Testis (tissue), 3 donors: ENCODE measurements around the gene CPA1. TPM values are rescaled to one million over a fixed set of nuclear protein-coding genes. Genes with fewer than 3 reads are reported as not detected.

ENCODE experiments used
- DNase-seq: peaks from one replicate; pipeline ENCODE4 v3.0.0-alpha.2; 2019
- H3K27ac ChIP-seq, 2 donors: fragments of 200-600 bp; sonication (generic); one replicate each; pipeline ENCODE4 v1.5.1; 2019
- H3K27me3 ChIP-seq: fragments of 200-600 bp; sonication (generic); one replicate; pipeline ENCODE4 v1.5.1; 2019
- H3K36me3 ChIP-seq: fragments of 200-600 bp; sonication (generic); one replicate; pipeline ENCODE4 v1.5.1; 2017; ENCODE audit warnings: low read depth; ENCODE audit errors: missing control alignments
- H3K4me1 ChIP-seq: fragments of 200-600 bp; sonication (generic); one replicate; pipeline ENCODE4 v1.5.1; 2019
- H3K4me3 ChIP-seq, 2 donors: fragments of 200-600 bp; sonication (generic); one replicate each; pipeline ENCODE4 v1.5.1; 2017 to 2019
- H3K9me3 ChIP-seq: fragments of 200-600 bp; sonication (generic); one replicate; pipeline ENCODE4 v1.5.1; 2017
- CTCF ChIP-seq, 3 experiments: fragments of 450-650 bp in 2 of 3; fragments of 200-600 bp in 1 of 3; sonication (generic) in 1 of 3; IDR thresholded peaks; one replicate each; pipeline ENCODE4 v1.5.1; 2016 to 2019; ENCODE audit warnings: antibody characterized with exemption in 3 of 3, mild to moderate bottlenecking in 2 of 3, moderate library complexity in 1 of 3
- POLR2A ChIP-seq: fragments of 450-650 bp; IDR thresholded peaks from one replicate; pipeline ENCODE4 v1.6.1; 2017; ENCODE audit warnings: antibody characterized with exemption, mild to moderate bottlenecking, moderate library complexity
- WGBS, 2 donors: methylation state at CpG; one replicate each; pipeline ENCODE4 v1.1.5; 2018; 5-methylcytosine and 5-hydroxymethylcytosine counted together
- intact Hi-C: fragments of 100-400 bp; cut with DNase I; formaldehyde crosslinking; loops from one replicate; pipeline ENCODE4 v1.15.1; 2023; ENCODE audit warnings: low total_unique reads
- polyA plus RNA-seq: library from polyadenylated mRNA; stranded (reverse); fragments of 350-450 nt; fragmentation: Illumina TruSeq; extraction: RNeasy Lipid Tissue Mini Kit (QIAGEN cat#74804); gene quantifications from one replicate; pipeline ENCODE4 v1.2.3, GENCODE V29; 2014; ENCODE audit warnings: low read depth, low replicate concordance; ENCODE audit not compliant: insufficient read depth
- total RNA-seq, 2 donors: library from RNA; depleted of rRNA; stranded (reverse); fragments of >200 nt; gene quantifications; one replicate each; pipeline ENCODE4 v1.2.3, GENCODE V29; 2016

CPA1 gene
- total and polyA plus RNA-seq, 3 donors from 2014 or later = 2.5 to 3.9 (median 3.0) TPM

DNA sequence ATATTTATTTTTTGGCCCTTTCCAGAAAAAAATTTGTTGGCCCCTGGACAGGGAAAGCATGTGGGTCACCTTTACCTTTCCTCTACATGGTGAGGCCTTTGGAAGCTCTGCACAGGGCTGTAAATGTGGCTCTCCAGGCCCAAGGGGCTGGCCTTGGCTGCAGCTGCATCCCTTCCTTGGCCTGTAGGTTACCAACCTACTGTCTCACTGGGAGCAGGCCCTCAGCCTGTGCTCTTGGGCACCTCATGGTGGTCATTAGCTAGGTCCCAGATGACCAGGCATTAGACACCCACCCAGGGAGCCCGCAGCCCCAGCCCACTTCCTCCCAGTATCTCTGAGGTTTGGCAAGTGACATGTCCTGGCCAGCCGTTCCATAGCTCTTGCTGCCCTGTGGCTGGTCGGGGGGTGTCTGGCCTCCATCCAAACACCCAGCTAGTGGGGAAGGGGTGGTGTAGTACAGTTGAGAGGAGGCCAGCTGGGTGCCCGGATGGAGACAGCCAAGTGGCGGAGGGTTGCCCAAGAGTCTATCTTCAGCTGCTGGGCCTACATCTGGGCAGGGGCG, 42.8 kb upstream of the CPA1 start:
- intact Hi-C loops = no loop called here
- Histone ChIP-seq H3K4me1 (no peaks in the 10 kb centered on the region), H3K4me3 (no peak overlapping the region), H3K27me3 (no peaks in the 10 kb centered on the region), H3K27ac (no peak overlapping the region), H3K36me3 (no peaks in the 10 kb centered on the region), H3K9me3 (no peaks in the 10 kb centered on the region)
- no peak for TF ChIP-seq CTCF (IDR thresholded peaks at IDR 0.05)
- no peak for TF ChIP-seq POLR2A
- WGBS, 2 donors = 71 to 83% methylated on average over 5 to 6 of the region's 6 CpGs
- DNase-seq = no peak

DNA sequence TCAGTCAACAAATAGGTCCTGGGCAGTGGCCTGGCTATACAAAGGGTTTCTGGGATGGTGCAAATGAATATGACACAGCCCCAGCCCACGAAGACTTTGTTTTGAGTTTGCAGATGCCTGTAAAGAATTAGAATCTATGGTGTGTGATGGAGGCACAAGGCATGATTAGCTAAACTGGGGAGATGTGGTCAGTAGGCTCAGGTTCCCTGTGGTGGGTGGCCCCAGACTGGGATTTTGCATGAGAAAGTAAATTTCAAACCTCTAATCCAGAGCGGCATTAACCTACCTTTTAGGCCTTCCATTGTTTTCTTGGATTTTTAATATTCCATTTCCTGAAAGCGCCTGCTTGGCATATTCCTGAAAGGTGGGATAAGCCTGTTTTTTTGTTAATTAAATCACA, 42.1 kb upstream of the CPA1 start:
- H3K36me3 ChIP-seq = no peaks in the 10 kb centered on the region
- no peaks in the 10 kb centered on the region for H3K27me3 ChIP-seq
- WGBS, 2 donors = 86 to 90% methylated on average over 3 of the region's 3 CpGs
- intact Hi-C loops = no loop called here
- DNase-seq = no peak
- H3K27ac ChIP-seq = no peak overlapping the region
- no peak for TF ChIP-seq CTCF (IDR thresholded peaks at IDR 0.05)
- TF ChIP-seq POLR2A = no peak
- no peaks in the 10 kb centered on the region for H3K4me1 ChIP-seq
- H3K9me3 ChIP-seq = no peaks in the 10 kb centered on the region
- H3K4me3 ChIP-seq = no peak overlapping the region

GRCh38 chr7:130341882-130342281, 38.4 kb upstream of the CPA1 start:
- intact Hi-C loops = no loop called here
- no peaks in the 10 kb centered on the region for H3K36me3 ChIP-seq
- WGBS, 2 donors = 91 to 95% methylated on average over 4 of the region's 4 CpGs

DNA sequence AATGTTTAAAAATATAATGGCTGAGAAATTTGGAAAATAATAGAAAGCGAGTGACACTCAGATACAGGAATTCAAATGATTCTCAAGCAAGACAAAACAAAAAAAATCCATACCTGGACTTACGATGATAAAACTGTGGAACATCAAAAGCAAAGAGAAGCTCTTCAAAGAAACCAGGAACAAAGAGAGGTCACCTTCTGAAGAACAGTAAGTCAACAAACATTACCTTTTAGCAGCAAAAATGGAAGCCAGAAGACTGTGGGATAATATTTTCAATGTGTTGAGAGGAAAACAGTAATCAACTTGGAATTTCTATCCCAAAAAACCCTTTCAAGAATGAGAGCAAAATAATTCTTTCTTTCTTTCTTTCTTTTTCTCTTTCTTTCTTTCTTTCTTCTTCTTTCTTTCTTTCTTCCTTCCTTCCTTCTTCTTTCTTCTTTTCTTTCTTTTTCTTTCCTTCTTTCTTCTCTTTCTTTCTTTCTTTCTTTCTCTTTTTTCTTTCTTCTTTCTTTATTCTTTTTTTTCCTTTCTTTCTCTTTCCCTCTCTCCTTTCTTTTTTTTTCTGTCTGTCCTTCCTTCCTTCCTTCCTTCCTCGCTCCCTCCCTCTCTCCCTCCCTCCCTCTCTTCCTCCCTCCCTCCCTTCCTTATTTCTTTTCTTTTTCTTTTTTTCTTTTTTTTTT, 37.5 kb upstream of the CPA1 start:
- Histone ChIP-seq H3K27me3 (no peaks in the 10 kb centered on the region), H3K9me3 (no peaks in the 10 kb centered on the region), H3K36me3 (no peaks in the 10 kb centered on the region), H3K4me1 (no peaks in the 10 kb centered on the region), H3K4me3 (no peak overlapping the region), H3K27ac (no peak overlapping the region)
- TF ChIP-seq CTCF (IDR thresholded peaks at IDR 0.05) (no peak), POLR2A (no peak)
- intact Hi-C loops = no loop called here
- DNase-seq = no peak
- 94 to 98% methylated on average over 3 of the region's 3 CpGs for WGBS, 2 donors

More at GRCh38 chr7:130341882-130342281, 38.4 kb upstream of the CPA1 start:
- no peak for TF ChIP-seq POLR2A
- TF ChIP-seq CTCF (IDR thresholded peaks at IDR 0.05) = no peak
- Histone ChIP-seq H3K4me1 (no peaks in the 10 kb centered on the region), H3K9me3 (no peaks in the 10 kb centered on the region), H3K27me3 (no peaks in the 10 kb centered on the region), H3K27ac (no peak overlapping the region), H3K4me3 (no peak overlapping the region)
- DNase-seq = no peak
